HCEC 1CT (cell line): Measurements from ENCODE around the gene C9orf153.

ENCODE experiments used
- DNase-seq: peaks from one replicate; pipeline ENCODE4 v3.0.0-alpha.2; 2017

The C9orf153 gene

GRCh38 chr9:86185872-86186271, 73.6 kb downstream of the C9orf153 start:
- no peak for DNase-seq

GRCh38 chr9:86184138-86184524, 75.3 kb downstream of the C9orf153 start:
- DNase-seq = no peak

GRCh38 chr9:86183229-86184137, 76.0 kb downstream of the C9orf153 start:
- DNase-seq = no peak

GRCh38 chr9:86181379-86182315, 77.8 kb downstream of the C9orf153 start:
- no peak for DNase-seq

- DNase-seq = no peak
Measured at GRCh38 chr9:86178503-86178902, 81.0 kb downstream of the C9orf153 start.

GRCh38 chr9:86177995-86178394, 81.5 kb downstream of the C9orf153 start:
- no peak for DNase-seq

- no peak for DNase-seq
Measured at GRCh38 chr9:86176468-86176867, 83.0 kb downstream of the C9orf153 start.

- no peak for DNase-seq
Measured at GRCh38 chr9:86175743-86176456, 83.6 kb downstream of the C9orf153 start.

GRCh38 chr9:86175223-86175622, 84.2 kb downstream of the C9orf153 start:
- no peak for DNase-seq
